Ovary (tissue), 3 donors: ENCODE results near the gene SLC35C1.

Experiments
- CTCF ChIP-seq, 3 donors: fragments of 450-650 bp in 2 of 3; fragments of 200-600 bp in 1 of 3; IDR thresholded peaks; one replicate each; pipeline versions ENCODE4 v1.5.1 to v1.8.0; 2016 to 2022; ENCODE audit warnings: antibody characterized with exemption in 3 of 3, mild to moderate bottlenecking in 1 of 3
- POLR2A ChIP-seq: fragments of 450-650 bp; IDR thresholded peaks from one replicate; pipeline ENCODE4 v1.6.1; 2017; ENCODE audit warnings: antibody characterized with exemption, mild to moderate bottlenecking, moderate library complexity
- donor health status: DM: no; HTN: no; CAD: no.

- TF ChIP-seq CTCF (IDR thresholded peaks at IDR 0.05), result no peak
- no peak for TF ChIP-seq POLR2A
Observed at GRCh38 chr11:45830596-45830995, 25.6 kb downstream of the SLC35C1 start.
